Body of pancreas (tissue), 4 donors: ENCODE data around the gene IL31RA. TPM values are rescaled to one million over a fixed set of nuclear protein-coding genes. Genes with fewer than 3 reads are reported as not detected.

ENCODE experiments used
- ATAC-seq: fragments of 150-250 bp; one replicate; pipeline ENCODE4 v1.9.1; 2016
- DNase-seq, 4 donors: peaks; one replicate each; pipeline ENCODE4 v3.0.0-alpha.2; 2019
- H3K27ac ChIP-seq, 4 donors: fragments of 200-600 bp; sonication (generic); 1 replicate in 3 of 4; 2 replicates in 1 of 4; pipeline versions ENCODE4 v1.5.1 to v1.6.1; 2016 to 2019; ENCODE audit warnings: mild to moderate bottlenecking in 1 of 4, mixed read lengths in 1 of 4, moderate library complexity in 1 of 4
- H3K27me3 ChIP-seq, 2 donors: fragments of 200-600 bp; sonication (generic); one replicate each; pipeline ENCODE4 v1.6.0; 2016; ENCODE audit warnings: mild to moderate bottlenecking in 1 of 2
- H3K36me3 ChIP-seq, 2 donors: fragments of 200-600 bp; sonication (generic); replicated peaks in 1 of 2; 2 replicates each; pipeline ENCODE4 v1.5.1; 2016; ENCODE audit warnings: low read depth in 2 of 2; ENCODE audit not compliant: insufficient read depth in 1 of 2
- H3K4me1 ChIP-seq: fragments of 200-600 bp; sonication (generic); one replicate; pipeline ENCODE4 v1.6.0; 2016
- H3K4me3 ChIP-seq, 2 donors: fragments of 200-600 bp; sonication (generic); 1 replicate in 1 of 2; 2 replicates in 1 of 2; pipeline ENCODE4 v1.5.1; 2016 to 2019
- H3K9me3 ChIP-seq, 3 donors: fragments of 200-600 bp; sonication (generic); 1 replicate in 2 of 3; 2 replicates in 1 of 3; pipeline ENCODE4 v1.5.1; 2016
- CTCF ChIP-seq, 7 experiments: fragments of 450-650 bp in 4 of 7; fragments of 200-600 bp in 3 of 7; sonication (generic) in 3 of 7; IDR thresholded peaks; one replicate each; pipeline ENCODE4 v1.5.1; 2016 to 2019; ENCODE audit warnings: antibody characterized with exemption in 7 of 7
- POLR2A ChIP-seq, 3 donors: fragments of 450-650 bp; IDR thresholded peaks; one replicate each; pipeline ENCODE4 v1.6.1; 2016; ENCODE audit warnings: antibody characterized with exemption in 3 of 3, mild to moderate bottlenecking in 2 of 3
- WGBS, 2 donors: methylation state at CpG; one replicate each; pipeline ENCODE4 v1.1.5; 2017; 5-methylcytosine and 5-hydroxymethylcytosine counted together
- intact Hi-C: fragments of 100-400 bp; cut with DNase I; formaldehyde crosslinking; loops from one replicate; pipeline ENCODE4 v1.15.1; 2023
- total RNA-seq, 2 donors: library from RNA; depleted of rRNA; stranded (reverse); fragments of >200 nt; gene quantifications; one replicate each; pipeline ENCODE4 v1.1.0, GENCODE V29; 2016

Gene IL31RA
- total RNA-seq, 2 donors from 2014 or later, result not detected

- WGBS, 2 donors, result 94% methylated on average over 10 of the region's 10 CpGs
- H3K9me3 ChIP-seq, result no peaks in the 10 kb centered on the region
- H3K4me3 ChIP-seq, result no peak overlapping the region
- ATAC-seq (no peak), DNase-seq (no peak)
- H3K27me3 ChIP-seq, result no peaks in the 10 kb centered on the region
- TF ChIP-seq CTCF (IDR thresholded peaks at IDR 0.05) (no peak), POLR2A (IDR thresholded peaks at IDR 0.05) (no peak)
- no peaks in the 10 kb centered on the region for H3K36me3 ChIP-seq
- no peak overlapping the region for H3K27ac ChIP-seq
- intact Hi-C loops, result no loop called here
- no peaks in the 10 kb centered on the region for H3K4me1 ChIP-seq
Measured at GRCh38 chr5:55913466-55914413, 62.6 kb downstream of the IL31RA start.

- no peaks in the 10 kb centered on the region for H3K36me3 ChIP-seq
- H3K9me3 ChIP-seq, result no peaks in the 10 kb centered on the region
- H3K27ac ChIP-seq, result no peak overlapping the region
- intact Hi-C loops, result no loop called here
- no peak for DNase-seq
- WGBS, 2 donors, result 87 to 100% methylated on average over 2 of the region's 2 CpGs
- no peak overlapping the region for H3K4me3 ChIP-seq
- TF ChIP-seq POLR2A (IDR thresholded peaks at IDR 0.05) (no peak), CTCF (IDR thresholded peaks at IDR 0.05) (no peak)
- no peaks in the 10 kb centered on the region for H3K4me1 ChIP-seq
- ATAC-seq, result no peak
- H3K27me3 ChIP-seq, result no peaks in the 10 kb centered on the region
Measured at GRCh38 chr5:55914971-55915370, 63.8 kb downstream of the IL31RA start.

- intact Hi-C loops, result no loop called here
- ATAC-seq, result no peak
Measured at GRCh38 chr5:55915783-55916182, 64.6 kb downstream of the IL31RA start.

GRCh38 chr5:55916986-55917385, 65.8 kb downstream of the IL31RA start:
- DNase-seq (no peak), ATAC-seq (no peak)
- H3K9me3 ChIP-seq, result no peaks in the 10 kb centered on the region
- no peak overlapping the region for H3K27ac ChIP-seq
- no peaks in the 10 kb centered on the region for H3K27me3 ChIP-seq
- 61 to 79% methylated on average over 10 of the region's 10 CpGs for WGBS, 2 donors
- TF ChIP-seq CTCF (IDR thresholded peaks at IDR 0.05), result no peak
- no peak for TF ChIP-seq POLR2A (IDR thresholded peaks at IDR 0.05)
- intact Hi-C loops, result no loop called here
- no peaks in the 10 kb centered on the region for H3K36me3 ChIP-seq
- no peak overlapping the region for H3K4me3 ChIP-seq
- no peaks in the 10 kb centered on the region for H3K4me1 ChIP-seq

More at GRCh38 chr5:55915783-55916182, 64.6 kb downstream of the IL31RA start:
- 77 to 84% methylated on average over 3 of the region's 3 CpGs for WGBS, 2 donors
- Histone ChIP-seq H3K27me3 (no peaks in the 10 kb centered on the region), H3K9me3 (no peaks in the 10 kb centered on the region), H3K27ac (no peak overlapping the region), H3K36me3 (no peaks in the 10 kb centered on the region), H3K4me3 (no peak overlapping the region), H3K4me1 (no peaks in the 10 kb centered on the region)
- TF ChIP-seq POLR2A (IDR thresholded peaks at IDR 0.05), result no peak
- no peak for TF ChIP-seq CTCF (IDR thresholded peaks at IDR 0.05)
- no peak for DNase-seq
